Spleen (tissue), 7 donors: ENCODE measurements around the gene TRIM3.

ENCODE experiments used
- CTCF ChIP-seq, 11 experiments: fragments of 200-600 bp in 7 of 11; fragments of 450-650 bp in 4 of 11; sonication (generic) in 4 of 11; IDR thresholded peaks in 8 of 11; conservative IDR thresholded peaks in 3 of 11; 1 replicate in 7 of 11; 2 replicates in 4 of 11; pipeline versions ENCODE4 v1.4.0 to v1.8.0; 2016 to 2021; ENCODE audit warnings: antibody characterized with exemption in 11 of 11, inconsistent platforms in 4 of 11, mild to moderate bottlenecking in 1 of 11
- POLR2A ChIP-seq, 3 donors: fragments of 450-650 bp; IDR thresholded peaks; one replicate each; pipeline ENCODE4 v1.5.1; 2017; ENCODE audit warnings: antibody characterized with exemption in 3 of 3, mild to moderate bottlenecking in 1 of 3
- POLR2AphosphoS5 ChIP-seq, 3 donors: sonication (generic); formaldehyde crosslinking; IDR thresholded peaks; one replicate each; pipeline ENCODE4 v1.5.1; 2017; ENCODE audit warnings: antibody characterized with exemption in 3 of 3
- donor health status: DM: no; HTN: no; CAD: no; lungs with moderate emphysema.
- donor health status: DM: no; HTN: no; CAD: no.
- donor health status: DM: no; HTN: no; CAD: no.

GRCh38 chr11:6498544-6498943, 24.8 kb upstream of the TRIM3 start:
- TF ChIP-seq CTCF (IDR thresholded peaks at IDR 0.05 in 8 of 11, conservative IDR thresholded peaks at IDR 0.05 in 3 of 11) (no peak), POLR2A (IDR thresholded peaks at IDR 0.05) (no peak), POLR2AphosphoS5 (IDR thresholded peaks at IDR 0.05) (no peak)
